ENCODE results near the gene PDZD4. TPM values are rescaled to one million over a fixed set of nuclear protein-coding genes. Genes with fewer than 3 reads are reported as not detected.
A peak's percentile ranks its signal among the peaks of the same experiment; 100 is the strongest.

The PDZD4 gene
- polyA plus RNA-seq, 10 donors: 2.6 to 5.5 (median 3.5) TPM

GRCh38 chrX:153784325-153784967 lies 45.9 kb downstream of the PDZD4 start:
- no peak for DNase-seq

- DNase-seq: no peak
Observed at GRCh38 chrX:153783378-153784013, 46.8 kb downstream of the PDZD4 start.

- DNase-seq: no peak
Observed at GRCh38 chrX:153782871-153783270, 47.5 kb downstream of the PDZD4 start.

- peak in 1 of 3 donors; percentile 32 for DNase-seq
Observed at GRCh38 chrX:153782313-153782712, 48.0 kb downstream of the PDZD4 start.

- peak in 1 of 3 donors; percentile 42 for DNase-seq
Observed at GRCh38 chrX:153781428-153782047, 48.8 kb downstream of the PDZD4 start.

- DNase-seq: peak in 2 of 3 donors; percentile 37 to 60
Observed at GRCh38 chrX:153780678-153781427, 49.5 kb downstream of the PDZD4 start, which contains the start of gene SRPK3. SRPK3 (plus strand) TSS chrX:153781041; CDS start chrX:153781087, 46 bp downstream.

- no peak for DNase-seq
Observed at GRCh38 chrX:153779891-153780677, 50.3 kb downstream of the PDZD4 start.

- DNase-seq: no peak
Observed at GRCh38 chrX:153778684-153779101, 51.7 kb downstream of the PDZD4 start.

- DNase-seq: no peak
Observed at GRCh38 chrX:153778181-153778580, 52.2 kb downstream of the PDZD4 start.

- DNase-seq: no peak
Observed at GRCh38 chrX:153777261-153778090, 52.9 kb downstream of the PDZD4 start.

GRCh38 chrX:153776611-153777045 lies 53.7 kb downstream of the PDZD4 start:
- DNase-seq: no peak

- no peak for DNase-seq
Observed at GRCh38 chrX:153776120-153776599, 54.2 kb downstream of the PDZD4 start.

GRCh38 chrX:153775293-153776119 lies 54.8 kb downstream of the PDZD4 start:
- DNase-seq: no peak

- DNase-seq: no peak
Observed at GRCh38 chrX:153774576-153775292, 55.6 kb downstream of the PDZD4 start.

GRCh38 chrX:153773741-153774575 lies 56.4 kb downstream of the PDZD4 start:
- DNase-seq: no peak

GRCh38 chrX:153773218-153773611 lies 57.1 kb downstream of the PDZD4 start:
- DNase-seq: no peak
